GM12891 (cell line): ENCODE results near the gene TSPAN16.

Experiments used
- DNase-seq: peaks from one replicate; pipeline ENCODE4 v3.0.0; 2011; ENCODE audit warnings: low spot score; ENCODE audit not compliant: insufficient read length
- FAIRE-seq: peaks from 2 replicates; lab custom pipeline; 2011; peaks lifted over from hg19 to GRCh38; lab: Jason Lieb, UNC
- PAX5 ChIP-seq: IDR thresholded peaks from 2 replicates; pipeline ENCODE4 v1.6.1; 2011; ENCODE audit warnings: low read length, moderate library complexity, mild to moderate bottlenecking; ENCODE audit not compliant: insufficient read depth, severe bottlenecking
- POLR2A ChIP-seq: IDR thresholded peaks from 2 replicates; pipeline ENCODE4 v1.6.1; 2011; ENCODE audit warnings: low read depth, low read length, control low read depth
- POLR2AphosphoS5 ChIP-seq: IDR thresholded peaks from 2 replicates; pipeline ENCODE4 v1.6.1; 2011; ENCODE audit warnings: low read depth, low read length, control low read depth
- POU2F2 ChIP-seq: IDR thresholded peaks from 2 replicates; pipeline ENCODE4 v1.6.1; 2011; ENCODE audit warnings: low read depth, mild to moderate bottlenecking, control low read depth, low read length, moderate library complexity
- SPI1 ChIP-seq: IDR thresholded peaks from 2 replicates; pipeline ENCODE4 v1.6.1; 2011; ENCODE audit warnings: low read depth, low read length, control low read depth
- TAF1 ChIP-seq: IDR thresholded peaks from 2 replicates; pipeline ENCODE4 v1.6.1; 2011; ENCODE audit warnings: low read depth, low read length, control low read depth

TSPAN16 gene

GRCh38 chr19:11257846-11258380 is 38.0 kb upstream of the TSPAN16 start:
- DNase-seq: no peak
- TF ChIP-seq TAF1 (no peak), SPI1 (no peak), POLR2AphosphoS5 (no peak), PAX5 (no peak), POLR2A (no peak), POU2F2 (no peak)
- peak; percentile 31 for FAIRE-seq

GRCh38 chr19:11260996-11261395 is 35.0 kb upstream of the TSPAN16 start:
- DNase-seq (no peak), FAIRE-seq (no peak)
- TF ChIP-seq PAX5 (no peak), POLR2AphosphoS5 (no peak), POU2F2 (no peak), POLR2A (no peak), SPI1 (no peak), TAF1 (no peak)

GRCh38 chr19:11261431-11261970 is 34.5 kb upstream of the TSPAN16 start:
- FAIRE-seq (no peak), DNase-seq (no peak)
- TF ChIP-seq PAX5: no peak
- no peak for TF ChIP-seq POLR2A
- TF ChIP-seq POLR2AphosphoS5: no peak
- no peak for TF ChIP-seq SPI1
- no peak for TF ChIP-seq POU2F2
- TF ChIP-seq TAF1: no peak

- FAIRE-seq (no peak), DNase-seq (peak; percentile 63)
- TF ChIP-seq POLR2A: no peak
- no peak for TF ChIP-seq TAF1
- TF ChIP-seq POU2F2: no peak
- TF ChIP-seq SPI1: no peak
- TF ChIP-seq POLR2AphosphoS5: no peak
- TF ChIP-seq PAX5: no peak
These were observed 33.8 kb upstream of the TSPAN16 start, which contains the start of gene DOCK6 for GRCh38 chr19:11261971-11262839. Gene DOCK6 (minus strand): TSS chr19:11262524. CDS start chr19:11262440, 84 bp downstream.

GRCh38 chr19:11263726-11264125 is 32.2 kb upstream of the TSPAN16 start:
- TF ChIP-seq POLR2AphosphoS5 (no peak), SPI1 (no peak), POLR2A (no peak), POU2F2 (no peak)
- DNase-seq: no peak
- FAIRE-seq: no peak

GRCh38 chr19:11264452-11265176 is 31.3 kb upstream of the TSPAN16 start:
- peak; percentile 68 for FAIRE-seq
- DNase-seq: no peak
- no peak for TF ChIP-seq PAX5
- TF ChIP-seq SPI1: no peak
- TF ChIP-seq POLR2AphosphoS5: no peak
- no peak for TF ChIP-seq POLR2A
- no peak for TF ChIP-seq POU2F2
- no peak for TF ChIP-seq TAF1

GRCh38 chr19:11265177-11265784 is 30.7 kb upstream of the TSPAN16 start:
- TF ChIP-seq TAF1 (no peak), POU2F2 (no peak), SPI1 (no peak), PAX5 (no peak), POLR2AphosphoS5 (no peak), POLR2A (no peak)
- no peak for FAIRE-seq

GRCh38 chr19:11265785-11266236 is 30.1 kb upstream of the TSPAN16 start:
- DNase-seq (no peak), FAIRE-seq (no peak)
- TF ChIP-seq TAF1: no peak
- no peak for TF ChIP-seq SPI1
- no peak for TF ChIP-seq POLR2A
- no peak for TF ChIP-seq POU2F2
- no peak for TF ChIP-seq POLR2AphosphoS5
- TF ChIP-seq PAX5: no peak

More at GRCh38 chr19:11265177-11265784, 30.7 kb upstream of the TSPAN16 start:
- no peak for DNase-seq

GRCh38 chr19:11267316-11268085 is 28.5 kb upstream of the TSPAN16 start:
- FAIRE-seq (no peak), DNase-seq (no peak)
- TF ChIP-seq POLR2A (no peak), TAF1 (no peak), POU2F2 (no peak), SPI1 (no peak), PAX5 (no peak), POLR2AphosphoS5 (no peak)
